SK-N-SH treated with all-trans-retinoic acid at 6 μM for 48 hours (cell line): ENCODE measurements around the gene NTS.

Experiments used
- ATAC-seq: fragments of 200-7000 bp; cut with Tn5 transposase; 3 replicates; pipeline ENCODE4 v1.9.1; 2020; ENCODE audit warnings: mild to moderate bottlenecking, moderate library complexity
- ARNTL ChIP-seq: fragments of 450-650 bp; formaldehyde crosslinking; IDR thresholded peaks from 2 replicates; pipeline ENCODE4 v1.5.0; 2020; ENCODE audit warnings: low read depth, mild to moderate bottlenecking, moderate library complexity, borderline replicate concordance
- BACH2 ChIP-seq: fragments of 250-450 bp; sonication (Bioruptor Pico); IDR thresholded peaks from 2 replicates; pipeline ENCODE4 v1.9.0; 2021; ENCODE audit warnings: mild to moderate bottlenecking, borderline replicate concordance
- CSDC2 ChIP-seq: fragments of 250-450 bp; sonication (Bioruptor Pico); IDR thresholded peaks from 2 replicates; pipeline ENCODE4 v1.5.0; 2020; ENCODE audit warnings: mild to moderate bottlenecking, moderate library complexity
- ESRRG ChIP-seq: fragments of 250-450 bp; sonication (Bioruptor Pico); IDR thresholded peaks from 2 replicates; pipeline ENCODE4 v1.6.1; 2021; ENCODE audit warnings: mild to moderate bottlenecking
- GLIS3 ChIP-seq: fragments of 250-450 bp; sonication (Bioruptor Pico); IDR thresholded peaks from 2 replicates; pipeline ENCODE4 v1.5.0; 2020; ENCODE audit warnings: mild to moderate bottlenecking, moderate library complexity
- ISL1 ChIP-seq: fragments of 250-450 bp; sonication (Bioruptor Pico); IDR thresholded peaks from 2 replicates; pipeline ENCODE4 v2.1.2; 2022; ENCODE audit warnings: mild to moderate bottlenecking, moderate library complexity
- OSR1 ChIP-seq: fragments of 250-450 bp; sonication (Bioruptor Pico); IDR thresholded peaks from 2 replicates; pipeline ENCODE4 v1.8.0; 2022; ENCODE audit warnings: moderate library complexity, mild to moderate bottlenecking, inconsistent platforms
- PPARA ChIP-seq: fragments of 250-450 bp; sonication (Bioruptor Pico); IDR thresholded peaks from 2 replicates; pipeline ENCODE4 v1.5.0; 2020; ENCODE audit warnings: mild to moderate bottlenecking, borderline replicate concordance
- RARB ChIP-seq: fragments of 250-450 bp; sonication (Bioruptor Pico); IDR thresholded peaks from 2 replicates; pipeline ENCODE4 v1.8.0; 2021; ENCODE audit warnings: mild to moderate bottlenecking, moderate library complexity
- SNAI2 ChIP-seq: fragments of 250-450 bp; sonication (Bioruptor Pico); IDR thresholded peaks from 2 replicates; pipeline ENCODE4 v1.5.0; 2020; ENCODE audit warnings: mild to moderate bottlenecking, moderate library complexity
- TOX ChIP-seq: fragments of 250-450 bp; sonication (Bioruptor Pico); IDR thresholded peaks from 2 replicates; pipeline ENCODE4 v1.8.0; 2021; ENCODE audit warnings: mild to moderate bottlenecking, moderate library complexity, borderline replicate concordance
- ZFP3 ChIP-seq: fragments of 250-450 bp; sonication (Bioruptor Pico); IDR thresholded peaks from 2 replicates; pipeline ENCODE4 v1.5.0; 2020; ENCODE audit warnings: mild to moderate bottlenecking, moderate library complexity
- ZFP30 ChIP-seq: fragments of 450-650 bp; formaldehyde crosslinking; IDR thresholded peaks from 2 replicates; pipeline ENCODE4 v1.5.0; 2022; ENCODE audit warnings: mild to moderate bottlenecking, moderate library complexity
- ZNF565 ChIP-seq: fragments of 450-650 bp; formaldehyde crosslinking; conservative IDR thresholded peaks from 2 replicates; pipeline ENCODE4 v1.5.0; 2020; ENCODE audit warnings: low read depth, mild to moderate bottlenecking, moderate library complexity
- ZNF70 ChIP-seq: fragments of 450-650 bp; formaldehyde crosslinking; IDR thresholded peaks from 2 replicates; pipeline ENCODE4 v1.5.0; 2020; ENCODE audit warnings: mild to moderate bottlenecking, moderate library complexity
- ZNF8 ChIP-seq: fragments of 450-650 bp; formaldehyde crosslinking; IDR thresholded peaks from 2 replicates; pipeline ENCODE4 v1.5.0; 2020; ENCODE audit warnings: mild to moderate bottlenecking, moderate library complexity
- TF ChIP-seq, protein P1 (sequence below): fragments of 250-450 bp; sonication (Bioruptor Pico); IDR thresholded peaks from 2 replicates; pipeline ENCODE4 v1.8.0; 2021; ENCODE audit warnings: low read depth, mild to moderate bottlenecking, moderate library complexity, borderline replicate concordance
- TF ChIP-seq, protein P2 (sequence below): fragments of 250-450 bp; sonication (Bioruptor Pico); IDR thresholded peaks from 2 replicates; pipeline ENCODE4 v1.8.0; 2020; ENCODE audit warnings: mild to moderate bottlenecking, moderate library complexity, borderline replicate concordance
- TF ChIP-seq, protein P3 (sequence below): fragments of 250-450 bp; sonication (Bioruptor Pico); IDR thresholded peaks from 2 replicates; pipeline ENCODE4 v1.5.1; 2020; ENCODE audit warnings: low read depth, mild to moderate bottlenecking, moderate library complexity
- TF ChIP-seq, protein P4 (sequence below): fragments of 250-450 bp; sonication (Bioruptor Pico); IDR thresholded peaks from 2 replicates; pipeline ENCODE4 v1.5.1; 2021; ENCODE audit warnings: mild to moderate bottlenecking, moderate library complexity

NTS gene

DNA sequence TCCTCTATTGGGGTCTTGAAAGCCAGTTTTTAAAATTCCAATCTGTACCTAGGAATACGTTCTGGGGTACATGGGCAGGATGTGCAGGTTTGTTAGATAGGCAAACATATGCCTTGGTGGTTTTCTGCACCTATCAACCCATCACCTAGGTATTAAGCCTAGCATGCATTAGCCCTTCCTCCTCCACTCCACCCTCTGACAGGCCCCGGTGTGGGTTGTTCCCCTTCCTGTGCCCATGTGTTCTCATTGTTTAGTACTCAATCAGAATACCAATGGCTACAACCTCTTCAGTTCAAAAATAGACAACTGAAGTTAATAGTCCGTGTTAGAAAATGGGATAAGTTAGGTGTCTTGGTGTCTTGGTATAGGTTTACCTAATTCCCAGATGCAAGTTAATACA, 3.4 kb downstream of the NTS start:
- ATAC-seq = no peak
- TF ChIP-seq OSR1 = no peak
- TF ChIP-seq, protein P1, sequence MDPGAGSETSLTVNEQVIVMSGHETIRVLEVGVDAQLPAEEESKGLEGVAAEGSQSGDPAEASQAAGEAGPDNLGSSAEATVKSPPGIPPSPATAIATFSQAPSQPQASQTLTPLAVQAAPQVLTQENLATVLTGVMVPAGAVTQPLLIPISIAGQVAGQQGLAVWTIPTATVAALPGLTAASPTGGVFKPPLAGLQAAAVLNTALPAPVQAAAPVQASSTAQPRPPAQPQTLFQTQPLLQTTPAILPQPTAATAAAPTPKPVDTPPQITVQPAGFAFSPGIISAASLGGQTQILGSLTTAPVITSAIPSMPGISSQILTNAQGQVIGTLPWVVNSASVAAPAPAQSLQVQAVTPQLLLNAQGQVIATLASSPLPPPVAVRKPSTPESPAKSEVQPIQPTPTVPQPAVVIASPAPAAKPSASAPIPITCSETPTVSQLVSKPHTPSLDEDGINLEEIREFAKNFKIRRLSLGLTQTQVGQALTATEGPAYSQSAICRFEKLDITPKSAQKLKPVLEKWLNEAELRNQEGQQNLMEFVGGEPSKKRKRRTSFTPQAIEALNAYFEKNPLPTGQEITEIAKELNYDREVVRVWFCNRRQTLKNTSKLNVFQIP (CRISPR knock-in tag) = no peak
- no peak for TF ChIP-seq ARNTL (CRISPR knock-in tag)

DNA sequence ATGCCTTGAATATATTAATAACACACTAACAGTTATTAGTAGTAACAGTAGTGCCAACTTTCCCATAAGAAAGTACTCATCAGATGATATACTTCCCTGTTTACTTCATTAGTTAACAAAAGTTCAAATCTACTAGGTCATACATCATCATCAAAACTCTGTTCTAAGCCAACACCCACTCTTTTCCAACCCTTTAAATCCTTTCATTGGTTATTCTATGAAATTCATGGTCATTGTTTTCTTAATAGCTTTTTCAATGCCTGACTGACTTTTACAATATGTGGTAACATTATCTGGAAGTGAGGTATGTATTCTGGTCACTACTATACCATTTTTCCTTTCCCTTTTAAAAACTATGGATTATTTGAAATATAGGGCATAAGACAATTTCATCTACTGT, 9.7 kb downstream of the NTS start:
- TF ChIP-seq ZFP30 = no peak
- TF ChIP-seq, protein P2, sequence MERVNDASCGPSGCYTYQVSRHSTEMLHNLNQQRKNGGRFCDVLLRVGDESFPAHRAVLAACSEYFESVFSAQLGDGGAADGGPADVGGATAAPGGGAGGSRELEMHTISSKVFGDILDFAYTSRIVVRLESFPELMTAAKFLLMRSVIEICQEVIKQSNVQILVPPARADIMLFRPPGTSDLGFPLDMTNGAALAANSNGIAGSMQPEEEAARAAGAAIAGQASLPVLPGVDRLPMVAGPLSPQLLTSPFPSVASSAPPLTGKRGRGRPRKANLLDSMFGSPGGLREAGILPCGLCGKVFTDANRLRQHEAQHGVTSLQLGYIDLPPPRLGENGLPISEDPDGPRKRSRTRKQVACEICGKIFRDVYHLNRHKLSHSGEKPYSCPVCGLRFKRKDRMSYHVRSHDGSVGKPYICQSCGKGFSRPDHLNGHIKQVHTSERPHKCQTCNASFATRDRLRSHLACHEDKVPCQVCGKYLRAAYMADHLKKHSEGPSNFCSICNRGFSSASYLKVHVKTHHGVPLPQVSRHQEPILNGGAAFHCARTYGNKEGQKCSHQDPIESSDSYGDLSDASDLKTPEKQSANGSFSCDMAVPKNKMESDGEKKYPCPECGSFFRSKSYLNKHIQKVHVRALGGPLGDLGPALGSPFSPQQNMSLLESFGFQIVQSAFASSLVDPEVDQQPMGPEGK = no peak
- TF ChIP-seq OSR1 = no peak
- no peak for TF ChIP-seq RARB (CRISPR knock-in tag)
- no peak for TF ChIP-seq ZNF565 (CRISPR knock-in tag)
- TF ChIP-seq PPARA (CRISPR knock-in tag) = no peak
- TF ChIP-seq, protein P3, sequence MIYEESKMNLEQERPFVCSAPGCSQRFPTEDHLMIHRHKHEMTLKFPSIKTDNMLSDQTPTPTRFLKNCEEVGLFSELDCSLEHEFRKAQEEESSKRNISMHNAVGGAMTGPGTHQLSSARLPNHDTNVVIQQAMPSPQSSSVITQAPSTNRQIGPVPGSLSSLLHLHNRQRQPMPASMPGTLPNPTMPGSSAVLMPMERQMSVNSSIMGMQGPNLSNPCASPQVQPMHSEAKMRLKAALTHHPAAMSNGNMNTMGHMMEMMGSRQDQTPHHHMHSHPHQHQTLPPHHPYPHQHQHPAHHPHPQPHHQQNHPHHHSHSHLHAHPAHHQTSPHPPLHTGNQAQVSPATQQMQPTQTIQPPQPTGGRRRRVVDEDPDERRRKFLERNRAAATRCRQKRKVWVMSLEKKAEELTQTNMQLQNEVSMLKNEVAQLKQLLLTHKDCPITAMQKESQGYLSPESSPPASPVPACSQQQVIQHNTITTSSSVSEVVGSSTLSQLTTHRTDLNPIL = no peak
- TF ChIP-seq ZFP3 (CRISPR knock-in tag) = no peak
- TF ChIP-seq ISL1 (CRISPR knock-in tag) = no peak
- no peak for TF ChIP-seq BACH2
- TF ChIP-seq, protein P4, sequence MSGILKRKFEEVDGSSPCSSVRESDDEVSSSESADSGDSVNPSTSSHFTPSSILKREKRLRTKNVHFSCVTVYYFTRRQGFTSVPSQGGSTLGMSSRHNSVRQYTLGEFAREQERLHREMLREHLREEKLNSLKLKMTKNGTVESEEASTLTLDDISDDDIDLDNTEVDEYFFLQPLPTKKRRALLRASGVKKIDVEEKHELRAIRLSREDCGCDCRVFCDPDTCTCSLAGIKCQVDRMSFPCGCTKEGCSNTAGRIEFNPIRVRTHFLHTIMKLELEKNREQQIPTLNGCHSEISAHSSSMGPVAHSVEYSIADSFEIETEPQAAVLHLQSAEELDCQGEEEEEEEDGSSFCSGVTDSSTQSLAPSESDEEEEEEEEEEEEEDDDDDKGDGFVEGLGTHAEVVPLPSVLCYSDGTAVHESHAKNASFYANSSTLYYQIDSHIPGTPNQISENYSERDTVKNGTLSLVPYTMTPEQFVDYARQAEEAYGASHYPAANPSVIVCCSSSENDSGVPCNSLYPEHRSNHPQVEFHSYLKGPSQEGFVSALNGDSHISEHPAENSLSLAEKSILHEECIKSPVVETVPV (CRISPR knock-in tag) = no peak
- TF ChIP-seq ZNF70 (CRISPR knock-in tag) = no peak
- no peak for ATAC-seq

DNA sequence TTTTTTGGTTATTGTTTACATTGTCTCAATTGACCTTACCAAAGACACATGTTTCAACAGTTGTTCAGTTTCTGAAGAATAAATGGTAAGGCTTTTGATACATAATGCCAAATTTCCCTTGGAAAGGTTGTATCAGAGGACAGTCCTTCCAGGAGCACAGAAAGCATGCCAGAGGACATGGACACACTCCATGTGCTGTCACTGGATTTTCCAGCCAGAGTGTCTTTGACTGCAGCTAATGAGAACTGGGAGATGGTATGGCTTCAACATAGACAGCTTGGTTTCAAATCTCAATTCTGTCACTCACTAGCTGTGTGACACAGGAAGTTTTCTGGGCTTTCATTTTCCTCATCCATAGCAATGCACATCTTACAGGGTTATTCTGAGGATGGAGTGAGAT, 20.6 kb downstream of the NTS start:
- no peak for ATAC-seq

DNA sequence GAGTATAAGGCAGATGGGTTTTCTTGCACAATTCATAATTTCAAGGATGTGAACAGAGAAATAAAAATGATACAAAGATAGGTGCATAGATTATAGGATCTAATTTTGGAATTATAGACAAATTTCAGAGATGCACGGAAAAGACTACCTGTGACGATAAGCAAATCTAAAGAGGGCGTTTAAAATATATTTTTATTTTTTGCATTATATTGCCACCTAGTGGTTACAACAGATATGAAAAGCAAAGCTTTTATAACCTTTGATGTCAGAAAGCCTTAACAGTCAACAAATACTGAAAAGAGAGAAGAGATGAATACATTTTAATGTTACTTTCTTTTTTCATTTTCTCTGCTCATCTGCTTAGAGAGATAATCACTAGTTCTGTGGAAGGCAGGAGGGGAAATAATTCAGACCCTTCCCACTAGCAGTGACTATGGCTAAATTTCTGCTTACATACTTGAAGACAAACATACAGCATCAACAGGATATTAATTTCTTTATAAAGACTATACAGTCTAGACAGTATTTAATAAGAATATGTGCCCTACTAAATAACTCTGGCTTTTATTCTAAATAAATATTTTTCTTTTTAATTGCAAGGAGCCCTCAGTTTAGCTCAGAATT, 46.3 kb downstream of the NTS start:
- no peak for TF ChIP-seq ESRRG (CRISPR knock-in tag)
- TF ChIP-seq GLIS3 (CRISPR knock-in tag) = no peak
- no peak for TF ChIP-seq TOX (CRISPR knock-in tag)
- TF ChIP-seq, protein P1 (CRISPR knock-in tag) = no peak
- no peak for TF ChIP-seq ARNTL (CRISPR knock-in tag)
- no peak for TF ChIP-seq ZNF8
- no peak for TF ChIP-seq OSR1
- TF ChIP-seq ZNF565 (CRISPR knock-in tag) = no peak
- TF ChIP-seq, protein P2 = no peak
- no peak for TF ChIP-seq CSDC2
- no peak for TF ChIP-seq PPARA (CRISPR knock-in tag)
- TF ChIP-seq ZNF70 (CRISPR knock-in tag) = no peak
- TF ChIP-seq, protein P4 (CRISPR knock-in tag) = no peak
- TF ChIP-seq ZFP30 = no peak
- no peak for TF ChIP-seq ISL1 (CRISPR knock-in tag)
- TF ChIP-seq BACH2 = no peak
- TF ChIP-seq RARB (CRISPR knock-in tag) = no peak
- no peak for TF ChIP-seq SNAI2 (CRISPR knock-in tag)
- no peak for TF ChIP-seq ZFP3 (CRISPR knock-in tag)
- ATAC-seq = peak; percentile 59; the same call in 1 of the 3 replicates

More for the DNA sequence above, 20.6 kb downstream of the NTS start:
- TF ChIP-seq ISL1 (CRISPR knock-in tag) (no peak), ESRRG (CRISPR knock-in tag) (no peak)
